ENCODE results near the gene XBP1. TPM values are rescaled to one million over a fixed set of nuclear protein-coding genes. Genes with fewer than 3 reads are reported as not detected.
"Not testable (repeated sequence)": the region's sequence is repeated elsewhere in the genome, so short reads cannot be mapped to it uniquely, and the experiment has no call there.

Gene XBP1
- total and polyA plus RNA-seq, 2 of the 13 experiments (the other 11 are each of a cell fraction or from before 2014, with no cell fraction given) = 416 to 427 TPM

DNA sequence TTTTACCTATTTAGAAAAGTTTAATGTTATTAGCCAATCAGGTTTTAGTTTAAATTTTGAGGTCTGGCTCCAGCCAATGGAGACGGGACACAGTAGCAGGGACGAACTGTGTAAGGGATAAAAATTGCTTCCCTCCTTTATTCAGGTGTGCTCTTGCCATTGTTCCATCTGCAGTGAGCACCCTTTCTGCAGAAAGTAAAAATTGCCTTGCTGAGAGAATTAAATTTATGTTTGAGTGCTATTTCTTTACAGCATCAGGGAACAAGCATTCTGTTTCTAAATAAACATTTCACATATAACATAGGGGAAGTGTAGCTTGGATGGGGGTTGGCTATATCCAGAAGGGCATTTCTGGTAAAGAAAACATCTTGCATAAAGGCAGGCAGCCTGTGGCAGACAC, 46.6 kb upstream of the XBP1 start:
- DNase-seq (ENCODE audit: low spot score) = no peak
- CTCF ChIA-PET (ENCODE audit: low intra/inter-chr PET ratio, low total read pairs) = no interaction called here
- TF ChIP-seq ZNF562 (CRISPR knock-in tag; IDR thresholded peaks at IDR 0.05; ENCODE audit: borderline replicate concordance) (peak; percentile 69; the same call in 1 of the 2 replicates), HNF4A (CRISPR knock-in tag; IDR thresholded peaks at IDR 0.05) (no peak)
- no peaks in the 10 kb centered on the region for H3K79me2 ChIP-seq (ENCODE audit: insufficient read depth, low read length)
- no peak overlapping the region for H3K4me3 ChIP-seq (replicated peaks in 1 of 3; ENCODE audit: insufficient read depth in 1 of 3, low read depth in 2 of 3, low read length in 3 of 3)
- intact Hi-C loops (cut with micrococcal nuclease; ENCODE audit: unreplicated experiment) (no loop called here), in situ Hi-C loops (cut with HindIII; ENCODE audit: extremely low pct_ligation_motif_present, low pct_unique_long_range_greater_than_20kb) (no loop called here)
- no peak overlapping the region for H3K9ac ChIP-seq (ENCODE audit: insufficient read depth, low read depth, low read length)
- WGBS (ENCODE audit: low lambda C conversion rate) = 93% methylated on average over 2 of the region's 2 CpGs
- H3K27ac ChIP-seq (ENCODE audit: extremely low read length, insufficient read depth, low read length) = no peak overlapping the region
- peaks cover 6% of the 10 kb centered on the region for H3K9me3 ChIP-seq (ENCODE audit: low read length)
- no TSS peak for BruUV-seq (replicated peaks)
- H4K20me1 ChIP-seq (ENCODE audit: insufficient read depth, low read length) = no peaks in the 10 kb centered on the region
- no peak for FAIRE-seq
- no peaks in the 10 kb centered on the region for H3K27me3 ChIP-seq (ENCODE audit: control insufficient read depth in 1 of 2, insufficient read depth in 2 of 2, low read length in 2 of 2)
- POLR2A ChIA-PET = no interaction called here
- H2AFZ ChIP-seq (ENCODE audit: low read length) = no peak overlapping the region
- no peaks in the 10 kb centered on the region for H3K36me3 ChIP-seq (replicated peaks in 1 of 2; ENCODE audit: control insufficient read depth in 1 of 2, insufficient read depth in 2 of 2, low read length in 2 of 2)
- H3K4me1 ChIP-seq (ENCODE audit: insufficient read depth, low read length) = no peaks in the 10 kb centered on the region
- H3K4me2 ChIP-seq (ENCODE audit: low read depth, low read length) = no peak overlapping the region
- no peak for ATAC-seq

DNA sequence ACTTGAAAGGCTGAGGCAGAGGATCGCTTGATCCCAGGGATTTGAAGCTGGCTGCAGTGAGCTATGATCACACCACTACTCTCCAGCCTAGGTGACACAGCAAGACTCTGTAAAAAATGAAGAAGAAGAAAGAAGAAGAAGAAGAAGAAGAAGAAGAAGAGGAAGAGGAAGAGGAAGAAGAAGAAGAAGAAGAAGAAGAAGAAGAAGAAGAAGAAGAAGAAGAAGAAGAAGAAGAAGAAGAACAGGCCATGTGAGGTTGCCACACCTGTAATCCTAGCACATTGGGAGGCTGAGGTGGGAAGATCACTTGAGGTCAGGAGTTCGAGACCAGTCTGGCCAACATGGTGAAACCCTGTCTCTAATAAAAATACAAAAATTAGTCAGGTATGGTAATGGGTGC, 43.9 kb upstream of the XBP1 start:
- H3K4me1 ChIP-seq (ENCODE audit: insufficient read depth, low read length) = peaks cover 18% of the 10 kb centered on the region
- CTCF ChIA-PET (ENCODE audit: low intra/inter-chr PET ratio, low total read pairs); H3K27ac ChIP-seq (ENCODE audit: extremely low read length, insufficient read depth, low read length); H3K4me2 ChIP-seq (ENCODE audit: low read depth, low read length); BruUV-seq (replicated peaks); H3K4me3 ChIP-seq (replicated peaks in 1 of 3; ENCODE audit: insufficient read depth in 1 of 3, low read depth in 2 of 3, low read length in 3 of 3); H2AFZ ChIP-seq (ENCODE audit: low read length); H4K20me1 ChIP-seq (ENCODE audit: insufficient read depth, low read length); DNase-seq (ENCODE audit: low spot score); intact Hi-C loops (cut with micrococcal nuclease; ENCODE audit: unreplicated experiment); H3K79me2 ChIP-seq (ENCODE audit: insufficient read depth, low read length); H3K9ac ChIP-seq (ENCODE audit: insufficient read depth, low read depth, low read length); H3K27me3 ChIP-seq (ENCODE audit: control insufficient read depth in 1 of 2, insufficient read depth in 2 of 2, low read length in 2 of 2); POLR2A ChIA-PET; in situ Hi-C loops (cut with HindIII; ENCODE audit: extremely low pct_ligation_motif_present, low pct_unique_long_range_greater_than_20kb); H3K36me3 ChIP-seq (replicated peaks in 1 of 2; ENCODE audit: control insufficient read depth in 1 of 2, insufficient read depth in 2 of 2, low read length in 2 of 2); FAIRE-seq; ATAC-seq; H3K9me3 ChIP-seq (ENCODE audit: low read length): not testable (repeated sequence)
- 85% methylated on average over 2 of the region's 2 CpGs for WGBS (ENCODE audit: low lambda C conversion rate)

DNA sequence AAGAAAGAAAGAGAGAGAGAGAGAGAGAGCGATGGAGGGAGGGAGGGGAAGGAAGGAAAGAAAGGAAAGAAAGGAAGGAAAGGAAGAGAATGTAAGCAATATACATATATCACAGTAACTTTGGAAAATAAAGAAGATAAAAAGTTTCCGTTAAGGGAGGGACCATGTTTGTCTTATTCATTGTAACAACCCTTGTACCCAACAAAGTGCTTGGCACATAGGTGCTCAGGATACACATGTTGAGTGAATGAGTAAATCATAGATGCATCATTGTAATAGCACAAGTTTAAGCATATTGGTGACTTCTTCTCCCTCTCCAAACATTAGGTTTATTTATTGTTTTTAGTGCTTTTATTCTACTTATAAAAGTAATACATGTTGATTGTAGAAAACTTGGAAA, 43.3 kb upstream of the XBP1 start:
- TF ChIP-seq RFX5 (IDR thresholded peaks at IDR 0.05; ENCODE audit: low read depth, low read length) (no peak), GLI4 (CRISPR knock-in tag; IDR thresholded peaks at IDR 0.05; ENCODE audit: borderline replicate concordance) (no peak), ZNF589 (CRISPR knock-in tag; conservative IDR thresholded peaks at IDR 0.05) (no peak), ZNF737 (CRISPR knock-in tag; IDR thresholded peaks at IDR 0.05; ENCODE audit: borderline replicate concordance) (no peak), SMARCC2 (IDR thresholded peaks at IDR 0.05) (no peak)
- TF ChIP-seq, protein P1, sequence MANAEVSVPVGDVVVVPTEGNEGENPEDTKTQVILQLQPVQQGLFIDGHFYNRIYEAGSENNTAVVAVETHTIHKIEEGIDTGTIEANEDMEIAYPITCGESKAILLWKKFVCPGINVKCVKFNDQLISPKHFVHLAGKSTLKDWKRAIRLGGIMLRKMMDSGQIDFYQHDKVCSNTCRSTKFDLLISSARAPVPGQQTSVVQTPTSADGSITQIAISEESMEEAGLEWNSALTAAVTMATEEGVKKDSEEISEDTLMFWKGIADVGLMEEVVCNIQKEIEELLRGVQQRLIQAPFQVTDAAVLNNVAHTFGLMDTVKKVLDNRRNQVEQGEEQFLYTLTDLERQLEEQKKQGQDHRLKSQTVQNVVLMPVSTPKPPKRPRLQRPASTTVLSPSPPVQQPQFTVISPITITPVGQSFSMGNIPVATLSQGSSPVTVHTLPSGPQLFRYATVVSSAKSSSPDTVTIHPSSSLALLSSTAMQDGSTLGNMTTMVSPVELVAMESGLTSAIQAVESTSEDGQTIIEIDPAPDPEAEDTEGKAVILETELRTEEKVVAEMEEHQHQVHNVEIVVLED (CRISPR knock-in tag; IDR thresholded peaks at IDR 0.05; ENCODE audit: borderline replicate concordance) = no peak
- FAIRE-seq (no peak), ATAC-seq (no peak), DNase-seq (ENCODE audit: low spot score) (no peak)
- no peaks in the 10 kb centered on the region for H4K20me1 ChIP-seq (ENCODE audit: insufficient read depth, low read length)
- WGBS (ENCODE audit: low lambda C conversion rate) = 79% methylated on average over 2 of the region's 2 CpGs
- no peak overlapping the region for H3K4me3 ChIP-seq (replicated peaks in 1 of 3; ENCODE audit: insufficient read depth in 1 of 3, low read depth in 2 of 3, low read length in 3 of 3)
- peaks cover 6% of the 10 kb centered on the region for H3K9me3 ChIP-seq (ENCODE audit: low read length)
- peaks cover 25% of the 10 kb centered on the region for H3K4me1 ChIP-seq (ENCODE audit: insufficient read depth, low read length)
- no peak overlapping the region for H3K4me2 ChIP-seq (ENCODE audit: low read depth, low read length)
- no peaks in the 10 kb centered on the region for H3K79me2 ChIP-seq (ENCODE audit: insufficient read depth, low read length)
- POLR2A ChIA-PET = no interaction called here
- no TSS peak for BruUV-seq (replicated peaks)
- in situ Hi-C loops (cut with HindIII; ENCODE audit: extremely low pct_ligation_motif_present, low pct_unique_long_range_greater_than_20kb) = no loop called here
- H3K9ac ChIP-seq (ENCODE audit: insufficient read depth, low read depth, low read length) = no peak overlapping the region
- H3K27me3 ChIP-seq (ENCODE audit: control insufficient read depth in 1 of 2, insufficient read depth in 2 of 2, low read length in 2 of 2) = no peaks in the 10 kb centered on the region
- H2AFZ ChIP-seq (ENCODE audit: low read length) = no peak overlapping the region
- CTCF ChIA-PET (ENCODE audit: low intra/inter-chr PET ratio, low total read pairs) = no interaction called here
- intact Hi-C loops (cut with micrococcal nuclease; ENCODE audit: unreplicated experiment) = no loop called here
- no peak overlapping the region for H3K27ac ChIP-seq (ENCODE audit: extremely low read length, insufficient read depth, low read length)
- H3K36me3 ChIP-seq (replicated peaks in 1 of 2; ENCODE audit: control insufficient read depth in 1 of 2, insufficient read depth in 2 of 2, low read length in 2 of 2) = no peaks in the 10 kb centered on the region

Measured in HepG2 (cell line).